SK-N-SH treated with all-trans-retinoic acid at 6 μM for 48 hours (cell line): ENCODE measurements around the gene ANKRD18A.

ENCODE experiments used
- ATAC-seq: fragments of 200-7000 bp; cut with Tn5 transposase; 3 replicates; pipeline ENCODE4 v1.9.1; 2020; ENCODE audit warnings: mild to moderate bottlenecking, moderate library complexity
- BACH2 ChIP-seq: fragments of 250-450 bp; sonication (Bioruptor Pico); IDR thresholded peaks from 2 replicates; pipeline ENCODE4 v1.9.0; 2021; ENCODE audit warnings: mild to moderate bottlenecking, borderline replicate concordance
- CREB5 ChIP-seq: fragments of 250-450 bp; sonication (Bioruptor Pico); IDR thresholded peaks from 2 replicates; pipeline ENCODE4 v1.5.1; 2020; ENCODE audit warnings: low read depth, mild to moderate bottlenecking, moderate library complexity
- ESRRG ChIP-seq: fragments of 250-450 bp; sonication (Bioruptor Pico); IDR thresholded peaks from 2 replicates; pipeline ENCODE4 v1.6.1; 2021; ENCODE audit warnings: mild to moderate bottlenecking
- GLIS3 ChIP-seq: fragments of 250-450 bp; sonication (Bioruptor Pico); IDR thresholded peaks from 2 replicates; pipeline ENCODE4 v1.5.0; 2020; ENCODE audit warnings: mild to moderate bottlenecking, moderate library complexity
- OSR1 ChIP-seq: fragments of 250-450 bp; sonication (Bioruptor Pico); IDR thresholded peaks from 2 replicates; pipeline ENCODE4 v1.8.0; 2022; ENCODE audit warnings: moderate library complexity, mild to moderate bottlenecking, inconsistent platforms
- PATZ1 ChIP-seq: fragments of 250-450 bp; sonication (Bioruptor Pico); IDR thresholded peaks from 2 replicates; pipeline ENCODE4 v1.8.0; 2020; ENCODE audit warnings: mild to moderate bottlenecking, moderate library complexity, borderline replicate concordance
- PPARA ChIP-seq: fragments of 250-450 bp; sonication (Bioruptor Pico); IDR thresholded peaks from 2 replicates; pipeline ENCODE4 v1.5.0; 2020; ENCODE audit warnings: mild to moderate bottlenecking, borderline replicate concordance
- RARB ChIP-seq: fragments of 250-450 bp; sonication (Bioruptor Pico); IDR thresholded peaks from 2 replicates; pipeline ENCODE4 v1.8.0; 2021; ENCODE audit warnings: mild to moderate bottlenecking, moderate library complexity
- SNAI2 ChIP-seq: fragments of 250-450 bp; sonication (Bioruptor Pico); IDR thresholded peaks from 2 replicates; pipeline ENCODE4 v1.5.0; 2020; ENCODE audit warnings: mild to moderate bottlenecking, moderate library complexity
- TCF4 ChIP-seq: fragments of 250-450 bp; sonication (Bioruptor Pico); IDR thresholded peaks from 2 replicates; pipeline ENCODE4 v1.8.0; 2021; ENCODE audit warnings: mild to moderate bottlenecking, moderate library complexity, borderline replicate concordance
- TSHZ2 ChIP-seq: fragments of 250-450 bp; sonication (Bioruptor Pico); IDR thresholded peaks from 2 replicates; pipeline ENCODE4 v1.5.0; 2020; ENCODE audit warnings: mild to moderate bottlenecking, moderate library complexity
- ZFP3 ChIP-seq: fragments of 250-450 bp; sonication (Bioruptor Pico); IDR thresholded peaks from 2 replicates; pipeline ENCODE4 v1.5.0; 2020; ENCODE audit warnings: mild to moderate bottlenecking, moderate library complexity
- ZNF565 ChIP-seq: fragments of 450-650 bp; formaldehyde crosslinking; conservative IDR thresholded peaks from 2 replicates; pipeline ENCODE4 v1.5.0; 2020; ENCODE audit warnings: low read depth, mild to moderate bottlenecking, moderate library complexity
- ZNF70 ChIP-seq: fragments of 450-650 bp; formaldehyde crosslinking; IDR thresholded peaks from 2 replicates; pipeline ENCODE4 v1.5.0; 2020; ENCODE audit warnings: mild to moderate bottlenecking, moderate library complexity
- ZNF8 ChIP-seq: fragments of 450-650 bp; formaldehyde crosslinking; IDR thresholded peaks from 2 replicates; pipeline ENCODE4 v1.5.0; 2020; ENCODE audit warnings: mild to moderate bottlenecking, moderate library complexity
- TF ChIP-seq, protein P1 (sequence below): fragments of 250-450 bp; sonication (Bioruptor Pico); IDR thresholded peaks from 2 replicates; pipeline ENCODE4 v1.8.0; 2021; ENCODE audit warnings: low read depth, mild to moderate bottlenecking, moderate library complexity, borderline replicate concordance

Gene ANKRD18A

DNA sequence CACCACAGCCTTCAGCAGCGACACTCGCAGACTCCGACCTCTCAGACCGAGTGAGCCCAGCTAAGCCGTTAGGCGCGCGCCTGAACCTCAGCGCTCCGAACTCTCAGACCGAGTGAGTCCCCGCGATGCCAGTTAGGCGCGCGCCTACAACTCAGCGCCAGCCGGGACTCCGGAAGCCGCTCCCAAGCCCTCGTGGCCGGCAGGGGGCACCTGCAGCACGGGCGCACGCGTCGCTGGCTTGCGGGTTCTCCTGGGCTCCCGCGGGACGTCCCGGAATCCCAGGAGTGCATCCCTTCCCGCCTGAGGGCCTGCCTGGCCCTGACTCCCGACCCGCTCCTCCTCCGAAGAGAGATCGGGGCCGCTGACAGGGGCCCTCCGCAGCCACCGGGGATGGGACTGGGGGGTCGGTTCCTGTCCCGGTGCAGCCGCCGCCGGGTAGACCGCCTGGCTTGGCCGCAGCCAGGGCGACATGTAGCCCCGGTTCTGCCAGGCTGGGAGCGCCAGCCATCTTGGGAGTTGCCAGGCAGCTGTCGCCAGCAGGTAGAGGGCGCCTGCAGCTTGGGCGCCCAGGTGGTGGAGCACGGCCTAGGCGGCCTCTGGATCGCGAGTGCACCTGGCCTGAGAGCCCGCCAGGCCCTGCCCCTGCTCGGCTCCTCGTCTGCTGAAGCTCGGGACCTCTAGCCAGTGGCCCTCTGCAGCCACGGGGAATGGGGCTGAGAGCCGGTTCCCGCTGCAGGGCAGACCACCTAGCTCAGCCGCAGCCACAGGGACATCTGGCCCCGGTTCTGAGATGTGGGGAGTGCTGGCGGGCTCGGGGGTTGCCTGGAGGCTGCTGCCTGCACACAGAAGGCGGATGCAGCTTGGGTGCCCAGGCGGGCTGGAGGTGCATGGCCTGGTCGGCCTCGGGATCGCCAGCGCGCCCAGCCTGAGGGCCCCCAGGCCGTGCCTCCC lies at the start of gene ANKRD18A:
ANKRD18A (minus strand) TSS at position 114 of the 951 bp plus-strand sequence. CDS start 311 bp downstream, outside the sequence.
- peak; percentile 94 for ATAC-seq
- TF ChIP-seq PPARA (CRISPR knock-in tag): no peak
- TF ChIP-seq TSHZ2 (CRISPR knock-in tag): peak; percentile 25; the same call in 1 of the 2 replicates
- peak; percentile 56; the same call in 1 of the 2 replicates for TF ChIP-seq ZFP3 (CRISPR knock-in tag)

DNA sequence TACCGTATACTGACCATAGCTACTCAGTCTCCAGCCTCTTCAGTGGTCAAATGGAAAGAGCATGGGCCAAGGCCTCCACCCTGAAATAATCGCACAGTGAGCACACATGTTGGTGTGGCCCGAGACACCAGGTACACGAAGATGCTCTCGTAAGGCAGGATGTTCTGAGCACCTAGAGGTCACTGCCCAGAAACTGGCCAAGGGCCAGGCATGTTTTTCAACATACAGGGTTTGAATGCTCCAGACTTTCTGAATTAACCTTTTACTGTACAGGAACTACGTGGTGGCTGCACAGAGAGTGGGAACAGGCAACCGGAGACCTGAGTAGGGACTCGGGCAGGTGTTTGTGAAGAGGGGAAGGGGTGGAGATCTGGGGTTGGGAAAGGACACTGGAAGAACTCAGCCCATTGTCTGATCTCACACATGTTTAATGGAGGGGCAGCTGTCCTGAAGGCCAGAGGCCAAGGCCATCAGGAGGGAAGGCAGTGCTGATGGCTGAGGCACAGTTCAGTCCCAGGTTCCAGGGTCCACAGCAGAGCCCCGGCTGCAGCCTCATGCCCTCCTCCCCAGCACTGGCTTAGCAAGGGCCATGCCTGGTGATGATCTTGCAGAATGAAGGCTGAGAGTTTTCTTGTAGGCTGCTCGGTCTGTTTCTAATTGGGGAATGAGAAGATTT lies 48.5 kb upstream of the ANKRD18A start:
- TF ChIP-seq PATZ1: no peak
- no peak for TF ChIP-seq CREB5 (CRISPR knock-in tag)
- TF ChIP-seq ZNF70 (CRISPR knock-in tag): no peak
- no peak for TF ChIP-seq BACH2 (CRISPR knock-in tag)
- no peak for TF ChIP-seq ZFP3 (CRISPR knock-in tag)
- no peak for TF ChIP-seq TSHZ2 (CRISPR knock-in tag)
- no peak for TF ChIP-seq ZNF8 (CRISPR knock-in tag)
- no peak for TF ChIP-seq SNAI2 (CRISPR knock-in tag)
- no peak for TF ChIP-seq OSR1
- no peak for TF ChIP-seq RARB (CRISPR knock-in tag)
- TF ChIP-seq GLIS3 (CRISPR knock-in tag): no peak
- TF ChIP-seq ZNF565 (CRISPR knock-in tag): no peak
- TF ChIP-seq ESRRG (CRISPR knock-in tag): no peak
- no peak for ATAC-seq

GRCh38 chr9:38662763-38663593 lies 42.6 kb upstream of the ANKRD18A start:
- no peak for ATAC-seq
- TF ChIP-seq, protein P1, sequence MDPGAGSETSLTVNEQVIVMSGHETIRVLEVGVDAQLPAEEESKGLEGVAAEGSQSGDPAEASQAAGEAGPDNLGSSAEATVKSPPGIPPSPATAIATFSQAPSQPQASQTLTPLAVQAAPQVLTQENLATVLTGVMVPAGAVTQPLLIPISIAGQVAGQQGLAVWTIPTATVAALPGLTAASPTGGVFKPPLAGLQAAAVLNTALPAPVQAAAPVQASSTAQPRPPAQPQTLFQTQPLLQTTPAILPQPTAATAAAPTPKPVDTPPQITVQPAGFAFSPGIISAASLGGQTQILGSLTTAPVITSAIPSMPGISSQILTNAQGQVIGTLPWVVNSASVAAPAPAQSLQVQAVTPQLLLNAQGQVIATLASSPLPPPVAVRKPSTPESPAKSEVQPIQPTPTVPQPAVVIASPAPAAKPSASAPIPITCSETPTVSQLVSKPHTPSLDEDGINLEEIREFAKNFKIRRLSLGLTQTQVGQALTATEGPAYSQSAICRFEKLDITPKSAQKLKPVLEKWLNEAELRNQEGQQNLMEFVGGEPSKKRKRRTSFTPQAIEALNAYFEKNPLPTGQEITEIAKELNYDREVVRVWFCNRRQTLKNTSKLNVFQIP (CRISPR knock-in tag): no peak
- TF ChIP-seq ZNF8 (CRISPR knock-in tag): no peak
- no peak for TF ChIP-seq SNAI2 (CRISPR knock-in tag)
- no peak for TF ChIP-seq ZFP3 (CRISPR knock-in tag)
- TF ChIP-seq RARB (CRISPR knock-in tag): no peak
- TF ChIP-seq PATZ1: no peak
- TF ChIP-seq TSHZ2 (CRISPR knock-in tag): no peak
- no peak for TF ChIP-seq ZNF70 (CRISPR knock-in tag)
- TF ChIP-seq TCF4: no peak
